GM18867 (cell line): Measurements from ENCODE around the gene CYTH3.
"Not testable (repeated sequence)": the region's sequence is repeated elsewhere in the genome, so short reads cannot be mapped to it uniquely, and the experiment has no call there.

ENCODE experiments used
- ATAC-seq: cut with Tn5 transposase; IDR thresholded peaks from one replicate; pipeline ENCODE4 v1.9.1; 2021; ENCODE audit warnings: mild to moderate bottlenecking, moderate library complexity; ENCODE audit not compliant: unreplicated experiment

Gene CYTH3

GRCh38 chr7:6154542-6155404 is 117.7 kb downstream of the CYTH3 start:
- no peak for ATAC-seq

GRCh38 chr7:6153646-6154541 is 118.5 kb downstream of the CYTH3 start:
- no peak for ATAC-seq

- no peak for ATAC-seq
Measured at GRCh38 chr7:6151994-6152735, 120.3 kb downstream of the CYTH3 start.

- ATAC-seq: not testable (repeated sequence)
Measured at GRCh38 chr7:6151527-6151926, 120.9 kb downstream of the CYTH3 start.

- no peak for ATAC-seq
Measured at GRCh38 chr7:6149996-6150395, 122.4 kb downstream of the CYTH3 start.

GRCh38 chr7:6148724-6149360 is 123.6 kb downstream of the CYTH3 start:
- ATAC-seq: no peak

- no peak for ATAC-seq
Measured at GRCh38 chr7:6147627-6148026, 124.8 kb downstream of the CYTH3 start.

GRCh38 chr7:6146666-6147065 is 125.8 kb downstream of the CYTH3 start:
- no peak for ATAC-seq

GRCh38 chr7:6143997-6144396 is 128.4 kb downstream of the CYTH3 start:
- no peak for ATAC-seq

GRCh38 chr7:6142871-6143380 is 129.5 kb downstream of the CYTH3 start:
- no peak for ATAC-seq

- ATAC-seq: no peak
Measured at GRCh38 chr7:6139189-6139996, 133.0 kb downstream of the CYTH3 start.

GRCh38 chr7:6136475-6136874 is 135.9 kb downstream of the CYTH3 start:
- no peak for ATAC-seq

- no peak for ATAC-seq
Measured at GRCh38 chr7:6133249-6133648, 139.2 kb downstream of the CYTH3 start.

GRCh38 chr7:6130007-6130587 is 142.3 kb downstream of the CYTH3 start:
- no peak for ATAC-seq

- no peak for ATAC-seq
Measured at GRCh38 chr7:6128205-6128604, 144.2 kb downstream of the CYTH3 start.

- ATAC-seq: no peak
Measured at GRCh38 chr7:6127110-6127490, 145.3 kb downstream of the CYTH3 start.

GRCh38 chr7:6123843-6124242 is 148.6 kb downstream of the CYTH3 start:
- ATAC-seq: no peak

- no peak for ATAC-seq
Measured at GRCh38 chr7:6121141-6121540, 151.3 kb downstream of the CYTH3 start.

GRCh38 chr7:6117533-6117932 is 154.9 kb downstream of the CYTH3 start:
- ATAC-seq: no peak
